Measurements from ENCODE around the gene FLT1.

Gene FLT1

GRCh38 chr13:28342251-28342650 is 152.7 kb downstream of the FLT1 start:
- no peak for DNase-seq (ENCODE audit: low read depth)

- DNase-seq (ENCODE audit: low read depth) = no peak
Observed at GRCh38 chr13:28340272-28340793, 154.6 kb downstream of the FLT1 start.

GRCh38 chr13:28339419-28339818 is 155.5 kb downstream of the FLT1 start:
- DNase-seq (ENCODE audit: low read depth) = no peak

GRCh38 chr13:28338742-28339141 is 156.2 kb downstream of the FLT1 start:
- DNase-seq (ENCODE audit: low read depth) = no peak

DNA sequence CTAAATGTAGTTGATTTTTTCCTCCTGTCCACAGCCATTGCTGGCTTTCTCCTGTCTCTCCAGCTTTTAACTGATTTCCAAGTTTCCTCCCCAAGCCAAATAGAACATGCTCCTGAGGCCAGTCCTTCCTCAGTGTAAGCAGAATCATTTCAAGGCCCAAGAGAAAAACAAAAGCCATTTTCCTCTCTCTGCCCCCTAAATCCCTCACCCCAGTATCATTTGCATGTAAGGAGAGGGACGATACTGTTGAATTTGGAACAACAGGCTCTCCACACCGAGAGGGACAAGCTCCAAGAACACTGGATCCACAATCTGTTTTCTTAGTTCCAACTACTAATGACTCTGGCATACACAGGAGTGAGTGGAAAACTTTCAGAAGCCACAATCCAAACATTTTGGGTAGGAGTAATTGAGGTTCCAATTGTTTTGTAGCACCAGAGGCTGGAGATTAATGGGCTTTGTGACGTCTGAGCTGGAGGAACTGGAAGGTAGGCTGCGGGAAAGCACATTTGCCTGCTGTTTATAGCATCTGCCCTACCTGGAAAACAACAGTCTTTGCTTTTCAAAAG is 156.8 kb downstream of the FLT1 start:
- no peak for DNase-seq (ENCODE audit: low read depth)

DNA sequence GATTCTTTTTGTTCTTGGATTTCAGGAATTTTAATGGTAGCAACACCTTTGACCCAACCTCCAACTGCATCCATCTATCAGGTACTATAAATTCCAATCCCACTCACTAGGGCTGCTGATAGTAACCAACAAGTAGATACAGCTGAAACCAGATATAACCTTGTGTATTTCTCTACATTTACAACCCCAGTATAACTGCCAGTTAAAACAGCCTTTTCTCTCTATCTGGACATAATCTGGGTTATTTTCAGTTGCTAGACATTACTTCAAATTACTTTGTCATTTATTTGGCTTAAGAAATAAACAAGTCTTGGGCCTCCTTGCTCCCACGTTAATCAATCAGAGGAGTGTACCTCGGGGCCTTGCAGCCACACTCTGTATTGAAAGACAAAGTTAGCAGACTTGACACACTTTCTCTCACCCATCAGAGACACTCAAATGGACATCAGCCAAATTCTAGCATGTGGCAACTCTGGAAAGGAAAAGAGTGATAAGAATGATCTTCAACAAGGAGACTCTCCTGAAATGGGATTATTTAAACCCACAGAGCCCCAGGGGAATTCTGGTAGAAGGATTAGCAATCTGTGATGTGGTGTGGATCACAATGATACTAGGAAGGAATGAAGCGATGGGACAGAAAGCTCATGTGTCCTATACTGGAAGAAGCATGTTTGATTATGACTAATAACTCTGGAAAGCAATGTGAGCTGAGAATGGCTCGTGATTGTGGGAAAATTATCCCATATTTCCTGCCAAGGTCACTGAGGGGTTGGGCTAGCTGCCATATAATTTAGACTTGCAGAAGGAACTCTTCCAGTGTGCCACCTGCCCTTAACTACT is 157.5 kb downstream of the FLT1 start:
- no peak for DNase-seq (ENCODE audit: low read depth)

GRCh38 chr13:28336193-28336657 is 158.7 kb downstream of the FLT1 start:
- no peak for DNase-seq (ENCODE audit: low read depth)

- no peak for DNase-seq (ENCODE audit: low read depth)
Observed at GRCh38 chr13:28333204-28333881, 161.6 kb downstream of the FLT1 start.

DNA sequence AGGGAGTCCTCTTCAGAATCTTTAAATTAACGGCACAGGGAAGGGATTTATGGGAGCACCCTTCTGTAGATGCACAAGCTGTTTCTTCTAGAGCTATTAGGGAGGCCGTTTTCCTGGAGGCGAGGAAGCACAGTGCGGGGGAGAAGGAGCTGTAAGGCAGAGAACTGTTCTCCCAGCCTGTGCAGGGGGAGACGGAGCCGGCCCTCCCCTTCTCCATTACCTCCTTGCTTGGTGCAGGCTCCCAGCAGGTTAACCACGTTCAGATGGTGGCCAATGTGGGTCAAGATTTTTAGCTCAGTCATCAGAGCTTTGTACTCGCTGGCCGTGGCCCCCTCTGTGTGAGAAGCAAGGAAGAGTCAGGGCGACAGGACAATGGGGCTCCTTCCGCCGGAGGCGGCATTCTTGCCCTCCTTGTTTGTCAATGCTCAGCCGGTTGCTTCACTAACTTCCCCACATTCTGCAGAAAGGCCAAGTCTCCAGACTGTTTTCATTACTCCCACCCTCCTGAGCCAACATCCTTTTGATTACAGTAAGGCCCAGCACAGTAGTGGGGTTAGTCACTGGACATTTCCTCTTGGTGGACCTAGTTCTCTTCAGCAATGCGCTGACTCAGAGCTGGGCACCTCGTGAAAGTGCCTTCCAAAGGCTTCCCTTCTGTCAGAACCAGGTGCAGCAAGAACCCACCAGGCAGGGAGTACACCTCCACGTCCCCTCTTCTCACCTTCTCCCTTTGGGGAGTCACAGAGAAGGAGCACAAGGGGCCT is 165.4 kb downstream of the FLT1 start:
- no peak for DNase-seq (ENCODE audit: low read depth)

DNA sequence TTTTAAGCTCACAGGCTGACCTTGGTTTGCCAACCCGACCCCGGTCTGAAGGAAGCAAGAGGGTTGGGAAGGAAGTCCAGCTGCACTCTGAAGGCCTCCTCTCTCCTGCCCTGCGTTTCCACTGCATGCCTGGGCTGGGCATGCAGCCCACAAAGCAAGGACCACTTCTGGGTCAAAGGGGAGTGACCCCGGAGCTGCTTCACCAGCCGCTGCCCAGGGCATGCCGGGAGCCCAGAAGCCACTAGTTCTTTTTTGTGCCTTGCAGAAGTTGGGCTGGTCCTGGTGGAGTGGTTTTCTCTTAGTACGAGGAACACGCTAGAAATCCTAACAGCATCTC is 166.7 kb downstream of the FLT1 start:
- no peak for DNase-seq (ENCODE audit: low read depth)

GRCh38 chr13:28327373-28328270 is 167.3 kb downstream of the FLT1 start:
- no peak for DNase-seq (ENCODE audit: low read depth)

DNA sequence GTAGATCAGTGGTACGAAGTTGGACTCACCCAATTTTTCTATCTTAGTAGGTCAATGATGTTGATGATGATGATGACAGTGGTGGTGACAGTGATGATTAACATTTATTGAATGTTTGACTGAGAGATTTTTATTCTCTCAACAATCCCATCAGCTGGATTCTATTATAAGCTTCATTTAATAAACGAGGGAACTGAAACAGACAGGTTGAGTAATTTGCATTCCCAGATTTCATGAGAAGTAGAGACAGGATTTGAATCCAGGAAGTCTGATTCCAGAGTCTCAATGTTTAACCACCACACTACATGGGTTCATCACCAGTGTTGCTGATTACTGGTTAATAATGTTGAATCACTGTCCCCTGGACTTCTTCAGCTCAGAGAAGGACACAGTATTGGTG is 168.9 kb downstream of the FLT1 start:
- DNase-seq (ENCODE audit: low read depth) = no peak

DNA sequence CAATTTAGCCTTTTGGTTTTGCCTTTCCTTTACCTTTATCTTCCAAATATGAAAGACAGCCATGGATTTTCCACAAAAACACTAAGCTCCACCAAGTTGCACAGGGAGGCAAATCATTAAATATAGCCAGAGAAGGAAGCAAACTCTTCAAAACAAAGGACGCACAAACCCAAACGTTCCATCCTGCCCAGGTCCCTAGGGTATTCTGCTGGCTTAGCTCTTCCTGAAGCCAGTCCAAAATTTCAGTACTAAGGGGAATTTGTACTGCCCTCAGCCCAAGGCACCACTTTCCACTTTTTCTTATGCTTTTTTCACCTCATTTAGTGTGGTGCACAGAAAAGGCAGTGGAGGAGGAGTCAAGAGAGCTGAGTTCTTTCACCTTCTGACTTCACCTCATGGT is 169.9 kb downstream of the FLT1 start:
- DNase-seq (ENCODE audit: low read depth) = no peak

- peak; percentile 29 for DNase-seq (ENCODE audit: low read depth)
Observed at GRCh38 chr13:28324181-28324789, 170.6 kb downstream of the FLT1 start.

DNA sequence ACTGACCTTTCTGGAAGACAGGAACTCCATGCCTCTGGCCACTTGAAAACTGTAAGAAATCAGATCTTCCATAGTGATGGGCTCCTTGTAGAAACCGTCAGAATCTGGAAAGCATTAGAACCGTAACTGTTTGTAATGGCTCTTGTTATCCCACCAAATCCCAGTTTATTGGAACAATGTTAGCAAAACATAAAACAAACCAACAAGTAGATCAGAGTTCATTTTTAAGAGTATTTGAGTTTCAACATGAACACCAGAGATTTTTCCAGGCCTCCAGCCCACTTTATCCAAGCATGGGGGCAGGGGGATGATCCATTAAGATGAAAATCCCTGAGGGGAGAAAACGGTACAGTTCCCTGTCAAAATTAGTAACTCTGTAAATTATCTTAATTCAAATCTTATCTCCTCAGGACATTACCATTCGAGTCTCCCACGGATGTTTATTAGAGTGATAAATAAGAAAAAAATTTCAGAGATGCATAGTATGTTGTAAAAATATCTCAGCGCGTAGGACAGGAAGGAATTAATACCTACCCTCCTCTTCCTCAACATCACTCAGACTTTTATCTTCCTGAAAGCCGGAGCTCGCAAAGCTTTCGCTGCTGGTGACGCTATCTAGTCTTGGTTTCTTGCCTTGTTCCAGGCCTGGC is 172.5 kb downstream of the FLT1 start:
- DNase-seq (ENCODE audit: low read depth) = no peak

DNA sequence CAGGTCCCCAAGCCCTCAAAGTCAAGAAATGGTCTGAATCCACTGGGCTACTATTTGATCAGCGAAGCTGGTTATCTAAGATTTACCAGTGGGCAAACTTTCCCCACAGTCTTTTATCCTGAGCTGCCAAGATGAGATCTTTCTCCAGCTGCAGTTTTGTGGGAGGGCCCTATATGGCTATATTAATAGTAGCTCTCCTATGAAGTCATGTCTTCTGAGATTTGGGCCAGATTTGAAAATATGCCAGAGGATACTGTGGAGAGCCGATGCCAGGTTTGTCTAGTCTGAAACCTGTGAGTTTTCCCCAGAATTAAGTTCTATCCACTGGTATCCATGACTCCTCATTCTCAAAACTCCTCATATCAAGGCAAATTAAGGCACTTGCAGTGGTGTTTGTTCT is 173.2 kb downstream of the FLT1 start:
- no peak for DNase-seq (ENCODE audit: low read depth)

DNA sequence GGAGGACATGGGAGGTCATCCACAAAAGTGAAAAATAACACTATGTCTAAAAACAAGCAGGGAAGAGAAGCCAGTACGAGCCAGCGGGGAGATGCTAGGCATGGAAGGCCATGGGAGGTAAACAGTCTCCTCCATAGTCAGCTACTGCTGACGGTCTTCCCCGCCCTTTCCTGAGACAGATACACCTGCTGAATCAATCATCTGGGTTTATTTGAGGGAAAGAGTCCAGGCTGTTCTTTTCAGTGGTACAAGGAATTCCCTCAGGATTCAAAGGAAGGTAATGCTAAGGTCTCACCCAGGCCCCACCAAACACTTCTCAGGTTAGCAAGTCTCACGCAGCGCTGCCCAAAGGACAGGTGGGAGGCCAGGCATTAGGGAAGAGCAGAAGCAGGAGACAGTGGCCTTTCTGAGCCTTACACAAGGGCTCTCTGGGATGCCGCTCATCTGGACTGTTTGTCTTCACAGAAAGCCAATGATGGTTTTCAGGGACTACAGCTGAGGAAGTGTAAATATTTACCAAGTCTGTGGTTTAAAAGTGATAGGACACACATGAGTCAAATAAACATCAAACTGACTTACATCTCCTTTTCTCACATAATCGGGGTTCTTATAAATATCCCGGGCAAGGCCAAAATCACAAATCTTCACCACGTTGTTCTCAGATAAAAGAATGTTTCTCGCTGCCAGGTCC is 173.9 kb downstream of the FLT1 start:
- no peak for DNase-seq (ENCODE audit: low read depth)

GRCh38 chr13:28320209-28320608 is 174.7 kb downstream of the FLT1 start:
- DNase-seq (ENCODE audit: low read depth) = no peak

DNA sequence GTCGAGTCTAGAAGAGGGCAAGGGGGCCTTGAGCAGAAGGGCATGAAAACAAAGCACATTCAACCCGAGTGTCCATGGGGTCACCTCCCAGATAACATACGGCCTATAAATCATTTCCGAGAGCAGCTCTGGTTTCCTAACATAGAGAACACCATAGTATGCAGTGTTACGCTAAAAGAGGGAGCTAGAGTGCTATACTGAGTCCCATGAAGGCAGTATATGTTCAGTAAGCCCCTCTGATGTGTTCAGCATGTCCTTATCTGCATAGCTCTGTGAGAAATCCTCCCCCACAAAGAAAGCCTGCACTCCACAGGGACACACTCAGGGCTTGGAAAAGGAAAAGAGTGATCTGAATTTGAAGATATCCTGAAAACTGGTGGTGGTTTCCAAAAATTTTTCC is 175.4 kb downstream of the FLT1 start:
- no peak for DNase-seq (ENCODE audit: low read depth)

DNA sequence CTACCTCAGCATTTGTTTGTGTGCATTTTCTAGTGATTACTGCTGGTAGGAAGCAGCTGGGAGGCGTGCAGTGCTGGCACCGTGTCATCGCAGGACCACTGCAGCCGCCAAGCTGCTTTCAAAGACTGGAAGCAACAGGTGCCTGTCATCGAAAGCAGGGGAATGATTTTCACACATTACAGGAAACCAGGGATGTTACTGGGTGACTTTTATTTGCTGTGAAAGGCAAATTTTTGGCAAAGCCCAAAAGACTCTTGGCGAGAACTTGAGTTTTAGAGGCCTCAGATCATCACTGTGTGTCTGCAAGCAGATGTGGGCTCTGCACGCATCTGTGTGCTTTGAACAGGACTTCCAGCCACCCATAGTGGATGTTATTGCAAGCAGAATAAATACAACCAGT is 176.4 kb downstream of the FLT1 start:
- no peak for DNase-seq (ENCODE audit: low read depth)
